GM19023 (cell line): ENCODE results near the gene SEC24C.
"Not testable (repeated sequence)": the region's sequence is repeated elsewhere in the genome, so short reads cannot be mapped to it uniquely, and the experiment has no call there.

ENCODE experiments used
- ATAC-seq: cut with Tn5 transposase; IDR thresholded peaks from one replicate; pipeline ENCODE4 v1.9.1; 2021; ENCODE audit warnings: mild to moderate bottlenecking, moderate library complexity; ENCODE audit not compliant: unreplicated experiment

The SEC24C gene

DNA sequence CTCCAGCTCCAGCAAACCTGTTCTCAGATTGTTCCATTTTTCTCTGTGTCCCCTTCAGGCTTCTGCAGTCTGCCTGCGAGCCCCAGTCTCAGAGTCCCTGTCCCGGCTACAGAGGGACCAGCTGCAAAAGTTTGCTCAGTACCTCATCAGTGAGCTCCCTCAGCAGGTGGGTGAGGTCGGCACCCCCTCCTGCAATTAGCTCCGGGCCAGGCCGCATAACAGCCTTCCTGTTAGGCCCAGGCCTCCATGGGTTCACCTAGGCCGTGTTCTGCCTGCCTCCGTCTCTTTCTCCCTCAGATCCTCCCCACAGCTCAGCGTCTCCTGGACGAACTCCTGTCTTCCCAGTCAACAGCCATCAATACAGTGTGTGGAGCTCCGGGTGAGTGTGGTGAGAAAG is 45.5 kb downstream of the SEC24C start:
- ATAC-seq: no peak

GRCh38 chr10:73790886-73791625 is 46.9 kb downstream of the SEC24C start:
- no peak for ATAC-seq

DNA sequence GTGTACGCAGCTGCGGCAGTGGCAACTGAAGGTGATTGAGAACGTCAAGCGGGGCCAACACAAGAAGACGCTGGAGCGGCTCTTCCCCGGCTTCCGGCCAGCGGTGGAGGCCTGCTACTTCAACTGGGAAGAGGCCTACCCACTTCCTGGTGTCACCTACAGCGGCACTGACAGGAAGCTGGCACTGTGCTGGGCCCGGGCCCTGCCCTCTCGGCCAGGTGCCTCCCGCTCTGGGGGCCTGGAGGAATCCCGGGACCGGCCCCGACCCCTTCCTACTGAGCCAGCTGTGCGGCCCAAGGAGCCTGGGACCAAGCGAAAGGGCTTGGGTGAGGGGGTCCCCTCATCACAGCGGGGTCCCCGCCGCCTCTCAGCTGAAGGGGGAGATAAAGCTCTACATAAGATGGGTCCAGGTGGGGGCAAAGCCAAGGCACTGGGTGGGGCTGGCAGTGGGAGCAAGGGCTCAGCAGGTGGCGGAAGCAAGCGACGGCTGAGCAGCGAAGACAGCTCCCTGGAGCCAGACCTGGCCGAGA is 47.8 kb downstream of the SEC24C start:
- no peak for ATAC-seq

- no peak for ATAC-seq
Measured at GRCh38 chr10:73793456-73793855, 49.3 kb downstream of the SEC24C start.

- not testable (repeated sequence) for ATAC-seq
Measured at GRCh38 chr10:73795491-73795890, 51.3 kb downstream of the SEC24C start.

- ATAC-seq: not testable (repeated sequence)
Measured at GRCh38 chr10:73796035-73796434, 51.9 kb downstream of the SEC24C start.

- no peak for ATAC-seq
Measured at GRCh38 chr10:73796766-73797165, 52.6 kb downstream of the SEC24C start.

GRCh38 chr10:73797324-73798025 is 53.3 kb downstream of the SEC24C start:
- no peak for ATAC-seq

DNA sequence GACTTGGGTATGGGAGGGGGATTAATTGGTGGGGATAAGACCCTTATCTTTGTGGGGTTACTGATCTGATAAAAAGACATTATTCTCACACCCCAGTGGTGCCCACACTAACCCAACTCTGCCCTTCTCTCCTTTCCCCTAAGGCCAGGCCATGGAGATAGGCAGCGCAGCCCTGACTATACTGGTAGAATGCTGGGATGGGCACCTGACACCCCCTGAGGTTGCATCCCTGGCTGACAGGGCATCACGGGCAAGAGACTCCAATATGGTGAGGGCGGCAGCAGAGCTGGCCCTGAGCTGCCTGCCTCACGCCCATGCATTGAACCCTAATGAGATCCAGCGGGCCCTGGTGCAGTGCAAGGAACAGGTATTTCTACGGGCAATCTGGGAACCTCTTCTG is 53.9 kb downstream of the SEC24C start:
- ATAC-seq: no peak

- no peak for ATAC-seq
Measured at GRCh38 chr10:73798927-73799560, 54.9 kb downstream of the SEC24C start.

- ATAC-seq: no peak
Measured at GRCh38 chr10:73799899-73800559, 55.9 kb downstream of the SEC24C start.

GRCh38 chr10:73800560-73801252 is 56.5 kb downstream of the SEC24C start:
- ATAC-seq: no peak

DNA sequence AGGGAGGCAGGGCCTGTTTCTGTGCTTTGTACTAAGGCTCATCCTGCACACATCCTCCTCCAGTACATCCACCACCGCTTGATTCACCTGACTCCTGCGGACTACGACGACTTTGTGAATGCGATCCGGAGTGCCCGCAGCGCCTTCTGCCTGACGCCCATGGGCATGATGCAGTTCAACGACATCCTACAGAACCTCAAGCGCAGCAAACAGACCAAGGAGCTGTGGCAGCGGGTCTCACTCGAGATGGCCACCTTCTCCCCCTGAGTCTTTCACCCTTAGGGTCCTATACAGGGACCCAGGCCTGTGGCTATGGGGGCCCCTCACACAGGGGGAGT is 57.0 kb downstream of the SEC24C start:
- ATAC-seq: no peak

GRCh38 chr10:73802276-73802991 is 58.3 kb downstream of the SEC24C start:
- ATAC-seq: no peak

- ATAC-seq: peak; percentile 63
Measured at GRCh38 chr10:73803680-73804286, 59.6 kb downstream of the SEC24C start.

GRCh38 chr10:73806176-73806950 is 62.2 kb downstream of the SEC24C start:
- no peak for ATAC-seq

DNA sequence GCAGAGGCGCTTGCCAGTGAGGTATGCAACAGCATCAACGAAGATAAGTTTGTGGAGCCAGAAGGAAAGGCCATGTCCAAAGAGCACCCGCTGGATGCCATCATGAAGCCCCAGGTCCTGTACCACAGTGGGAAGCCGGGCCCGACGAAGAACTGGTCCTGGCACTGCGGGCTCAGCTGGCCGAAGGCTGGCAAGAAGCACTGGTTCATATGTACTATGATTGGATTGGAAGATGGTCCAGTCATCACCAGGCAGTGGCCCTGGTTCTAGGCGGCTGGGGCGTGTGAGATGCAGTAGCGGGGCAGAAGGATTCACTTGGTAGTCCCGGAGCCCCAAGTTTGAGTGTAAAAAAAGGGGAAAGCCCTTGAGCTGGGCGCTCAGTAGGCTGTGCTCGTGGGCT is 63.3 kb downstream of the SEC24C start:
- ATAC-seq: no peak

DNA sequence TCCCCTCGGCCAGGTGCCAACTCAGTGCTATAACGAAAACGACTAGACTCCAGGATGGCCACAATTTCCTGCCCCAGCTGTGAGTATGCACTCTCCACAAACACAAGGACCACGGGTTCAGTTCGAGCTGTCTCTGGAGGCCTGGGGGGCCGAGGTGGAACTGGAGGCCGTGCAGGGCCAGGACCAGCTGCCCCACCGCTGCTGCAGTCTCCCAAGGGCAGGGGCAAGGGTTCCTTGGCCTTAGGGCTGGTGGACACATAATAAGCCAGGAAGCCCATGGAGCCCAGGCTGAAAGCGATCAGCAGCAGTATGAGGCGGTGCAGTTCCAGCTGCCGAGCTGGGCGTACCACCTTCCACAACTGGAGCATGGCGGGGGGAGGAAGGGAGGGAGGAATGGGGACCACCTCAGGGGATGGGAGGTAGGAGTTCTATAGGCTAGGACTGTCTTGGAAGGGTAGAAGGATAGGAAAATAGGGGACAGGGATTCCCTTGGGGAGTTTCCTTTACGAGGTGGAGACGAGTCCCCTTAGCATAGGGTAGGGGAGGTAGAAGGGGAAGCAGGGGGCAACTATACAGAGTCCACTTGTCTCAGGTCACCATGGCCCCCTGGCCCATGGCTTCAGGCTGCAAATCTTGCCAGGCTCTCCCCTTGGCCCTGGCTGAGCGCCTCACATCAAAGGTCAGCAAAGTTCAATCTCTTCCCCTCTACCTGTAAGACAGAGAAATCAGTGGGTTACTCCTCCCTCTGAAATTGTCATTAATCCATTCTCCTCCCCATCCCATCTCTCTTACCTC is 64.0 kb downstream of the SEC24C start:
- no peak for ATAC-seq
